A549 (cell line): ENCODE results near the gene ZNF532. TPM values are rescaled to one million over a fixed set of nuclear protein-coding genes. Genes with fewer than 3 reads are reported as not detected.

Source experiments
- ATAC-seq, 2 experiments: fragments of 200-7000 bp in 1 of 2; fragments of >200 bp in 1 of 2; cut with Nextera tagmentation in 1 of 2; cut with Tn5 transposase in 1 of 2; 3 replicates each; pipeline versions ENCODE4 v1.8.0 to v1.9.1; 2018 to 2020; ENCODE audit warnings: mild to moderate bottlenecking in 1 of 2, moderate library complexity in 1 of 2
- CTCF ChIA-PET: fragments of 300-600 bp; sonication (Branson Sonifier 250); formaldehyde crosslinking; extraction: SDS; loops from one replicate; lab custom pipeline; 2021; ENCODE audit warnings: antibody characterized with exemption, inconsistent platforms; lab: Yijun Ruan, JAX
- POLR2A ChIA-PET: fragments of 350-600 bp; formaldehyde crosslinking; extraction: SDS; loops from one replicate; lab custom pipeline; 2021; ENCODE audit warnings: antibody characterized with exemption, inconsistent platforms; lab: Yijun Ruan, JAX
- DNase-seq, 2 experiments: peaks; one replicate each; pipeline versions ENCODE4 v3.0.0 to v3.0.0-alpha.2; 2011 to 2016; ENCODE audit warnings: low read depth in 1 of 2, low spot score in 1 of 2
- FAIRE-seq: peaks from 2 replicates; lab custom pipeline; 2011; peaks lifted over from hg19 to GRCh38; lab: Jason Lieb, UNC
- H3K27ac ChIP-seq, 2 experiments: fragments of >200 bp; sonication (Bioruptor Twin); formaldehyde crosslinking; 3 replicates each; pipeline ENCODE4 v1.5.1; 2016 to 2017
- H3K4me1 ChIP-seq: fragments of >200 bp; sonication (Bioruptor Twin); formaldehyde crosslinking; 3 replicates; pipeline ENCODE4 v1.6.1; 2016
- H3K4me2 ChIP-seq: fragments of >200 bp; sonication (Bioruptor Twin); formaldehyde crosslinking; 3 replicates; pipeline ENCODE4 v1.6.1; 2016
- H3K4me3 ChIP-seq: fragments of >200 bp; sonication (Bioruptor Twin); formaldehyde crosslinking; 3 replicates; pipeline ENCODE4 v1.5.1; 2016
- H3K9me3 ChIP-seq: fragments of >200 bp; sonication (Bioruptor Twin); formaldehyde crosslinking; 3 replicates; pipeline ENCODE4 v1.6.1; 2016
- BCL3 ChIP-seq: fragments of >200 bp; sonication (Bioruptor Twin); formaldehyde crosslinking; IDR thresholded peaks from 3 replicates; pipeline ENCODE4 v1.6.1; 2016
- CBX2 ChIP-seq: fragments of 200-600 bp; sonication (generic); IDR thresholded peaks from 2 replicates; pipeline ENCODE4 v1.6.1; 2016; ENCODE audit warnings: low read depth, mild to moderate bottlenecking, borderline replicate concordance
- CEBPB ChIP-seq, 2 experiments: fragments of >200 bp in 1 of 2; sonication (Bioruptor Twin) in 1 of 2; formaldehyde crosslinking in 1 of 2; IDR thresholded peaks; 2 replicates each; pipeline ENCODE4 v1.6.1; 2012 to 2016
- CHD4 ChIP-seq: fragments of 200-600 bp; sonication (generic); IDR thresholded peaks from 2 replicates; pipeline ENCODE4 v1.6.1; 2016; ENCODE audit warnings: antibody characterized with exemption, mild to moderate bottlenecking, borderline replicate concordance
- CTCF ChIP-seq: fragments of >200 bp; sonication (Bioruptor Twin); formaldehyde crosslinking; IDR thresholded peaks from 3 replicates; pipeline ENCODE4 v1.5.1; 2016
- EHF ChIP-seq: fragments of 250-450 bp; sonication (Bioruptor Pico); IDR thresholded peaks from 2 replicates; pipeline ENCODE4 v1.5.0; 2020; ENCODE audit warnings: mild to moderate bottlenecking
- ELK1 ChIP-seq: fragments of 150-350 bp; IDR thresholded peaks from 2 replicates; pipeline ENCODE4 v1.6.1; 2014; ENCODE audit warnings: low read depth, mild to moderate bottlenecking, low read length
- ESRRA ChIP-seq: fragments of 150-350 bp; IDR thresholded peaks from 2 replicates; pipeline ENCODE4 v1.6.1; 2014; ENCODE audit warnings: mild to moderate bottlenecking, low read length, borderline replicate concordance
- FOSB ChIP-seq: fragments of 250-450 bp; sonication (Bioruptor Pico); IDR thresholded peaks from 2 replicates; pipeline ENCODE4 v1.5.0; 2020; ENCODE audit warnings: mild to moderate bottlenecking, moderate library complexity
- FOXS1 ChIP-seq: fragments of 250-450 bp; sonication (Bioruptor Pico); IDR thresholded peaks from 2 replicates; pipeline ENCODE4 v1.5.0; 2020; ENCODE audit warnings: mild to moderate bottlenecking, moderate library complexity
- GATA3 ChIP-seq: IDR thresholded peaks from 2 replicates; pipeline ENCODE4 v1.6.1; 2012; ENCODE audit warnings: borderline replicate concordance
- HES2 ChIP-seq: fragments of >200 bp; sonication (Bioruptor Twin); formaldehyde crosslinking; IDR thresholded peaks from 2 replicates; pipeline ENCODE4 v1.6.1; 2016
- HOXB13 ChIP-seq: fragments of 250-450 bp; sonication (Bioruptor Pico); IDR thresholded peaks from 2 replicates; pipeline ENCODE4 v1.5.0; 2020; ENCODE audit warnings: low read depth, mild to moderate bottlenecking, moderate library complexity
- JUN ChIP-seq, 2 experiments: fragments of >200 bp; sonication (Bioruptor Twin); formaldehyde crosslinking; IDR thresholded peaks; 2 replicates in 1 of 2; 3 replicates in 1 of 2; pipeline ENCODE4 v1.6.1; 2016 to 2017
- KDM1A ChIP-seq: fragments of 200-600 bp; sonication (generic); IDR thresholded peaks from 2 replicates; pipeline ENCODE4 v1.6.1; 2016; ENCODE audit warnings: low read depth, mild to moderate bottlenecking
- KDM5A ChIP-seq: fragments of 200-600 bp; sonication (generic); IDR thresholded peaks from 2 replicates; pipeline ENCODE4 v1.6.1; 2016; ENCODE audit warnings: antibody characterized with exemption, mild to moderate bottlenecking
- NFE2L2 ChIP-seq: fragments of 150-350 bp; conservative IDR thresholded peaks from 2 replicates; pipeline ENCODE4 v1.6.1; 2014; ENCODE audit warnings: low read length
- PBX3 ChIP-seq: IDR thresholded peaks from 2 replicates; pipeline ENCODE4 v1.6.1; 2012
- PHF8 ChIP-seq: fragments of 200-600 bp; sonication (generic); IDR thresholded peaks from 2 replicates; pipeline ENCODE4 v1.6.1; 2016; ENCODE audit warnings: low read depth, mild to moderate bottlenecking, antibody characterized with exemption, moderate library complexity, borderline replicate concordance
- POLR2A ChIP-seq: IDR thresholded peaks from 2 replicates; pipeline ENCODE4 v1.6.1; 2012; ENCODE audit warnings: mild to moderate bottlenecking, low read length
- POLR2AphosphoS2 ChIP-seq: conservative IDR thresholded peaks from 2 replicates; pipeline ENCODE4 v1.6.1; 2012; ENCODE audit warnings: low read length, improper control_type of control experiment, inconsistent platforms
- RAD21 ChIP-seq, 2 experiments: fragments of >200 bp in 1 of 2; sonication (Bioruptor Twin) in 1 of 2; formaldehyde crosslinking in 1 of 2; IDR thresholded peaks in 1 of 2; conservative IDR thresholded peaks in 1 of 2; 2 replicates in 1 of 2; 3 replicates in 1 of 2; pipeline ENCODE4 v1.6.1; 2012 to 2018; ENCODE audit warnings: inconsistent platforms in 1 of 2
- RFX5 ChIP-seq: fragments of 450-650 bp; IDR thresholded peaks from 2 replicates; pipeline ENCODE4 v1.7.1; 2014; ENCODE audit warnings: antibody characterized with exemption, mild to moderate bottlenecking, moderate library complexity
- SMC3 ChIP-seq: fragments of >200 bp; sonication (Bioruptor Twin); formaldehyde crosslinking; IDR thresholded peaks from 3 replicates; pipeline ENCODE4 v1.6.1; 2018; ENCODE audit warnings: inconsistent platforms
- TP53 ChIP-seq: fragments of 250-450 bp; sonication (Bioruptor Pico); IDR thresholded peaks from 2 replicates; pipeline ENCODE4 v1.5.0; 2021; ENCODE audit warnings: mild to moderate bottlenecking, moderate library complexity
- USF2 ChIP-seq: fragments of 450-650 bp; IDR thresholded peaks from 2 replicates; pipeline ENCODE4 v1.6.1; 2014; ENCODE audit warnings: antibody characterized with exemption
- ZNF302 ChIP-seq: fragments of 250-450 bp; sonication (Bioruptor Pico); IDR thresholded peaks from 2 replicates; pipeline ENCODE4 v1.9.0; 2021; ENCODE audit warnings: inconsistent platforms, mild to moderate bottlenecking, moderate library complexity
- WGBS: methylation state at CpG from one replicate; pipeline ENCODE4 v1.1.6; 2017; ENCODE audit errors: missing lambda C conversion rate; 5-methylcytosine and 5-hydroxymethylcytosine counted together
- polyA plus RNA-seq, 4 experiments: library from polyadenylated mRNA; depleted of rRNA in 3 of 4; stranded (reverse); fragments of >200 nt; fragmentation: RNase III in 1 of 4; extraction: RNeasy Plus Mini Kit Qiagen cat#74134 plus additional on column Dnase treatment in 1 of 4; gene quantifications; 2 replicates in 3 of 4; 3 replicates in 1 of 4; pipeline ENCODE4 v1.2.3, GENCODE V29; 2011 to 2017

Gene ZNF532
- polyA plus RNA-seq, 2 of the 4 experiments (the other 2 are of a cell fraction), result 26.8 to 64.6 TPM

GRCh38 chr18:58975781-58976180 is 111.1 kb downstream of the ZNF532 start:
- ChIA-PET CTCF (interaction anchor here (1.2 kb wide), 1 partner anchor 95 kb away, joined by 5 read pairs; no protein-coding TSS in a partner anchor), POLR2A (no interaction called here)
- H3K27ac ChIP-seq, result peak overlapping the region; percentile 11 to 24; a peak in 1 of 6 replicates
- DNase-seq (no peak), ATAC-seq (no peak), FAIRE-seq (no peak)
- TF ChIP-seq SMC3 (no peak), PHF8 (no peak), NFE2L2 (no peak), CTCF (no peak), RFX5 (no peak), USF2 (no peak), BCL3 (no peak), GATA3 (no peak), FOXS1 (CRISPR knock-in tag) (no peak), HES2 (no peak), KDM1A (no peak), FOSB (CRISPR knock-in tag) (no peak), PBX3 (no peak), CEBPB (IDR thresholded peaks at IDR 0.05) (no peak), HOXB13 (CRISPR knock-in tag) (no peak), POLR2A (no peak), TP53 (CRISPR knock-in tag) (no peak), EHF (no peak), ZNF302 (CRISPR knock-in tag) (no peak)
- H3K9me3 ChIP-seq, result no peaks in the 10 kb centered on the region
- H3K4me3 ChIP-seq, result no peak overlapping the region
- H3K4me1 ChIP-seq, result peaks cover 17% of the 10 kb centered on the region
- WGBS, result 55% methylated on average over 4 of the region's 4 CpGs
- 0 out of 3 replicates have a peak overlapping the region, but pooled peaks have one; percentile 16 for H3K4me2 ChIP-seq

GRCh38 chr18:58977223-58977622 is 112.5 kb downstream of the ZNF532 start:
- no peak for FAIRE-seq
- Histone ChIP-seq H3K9me3 (no peaks in the 10 kb centered on the region), H3K4me1 (peaks cover 20% of the 10 kb centered on the region), H3K4me3 (no peak overlapping the region), H3K27ac (0 out of 6 replicates have a peak overlapping the region, but pooled peaks of 1 of the 2 experiments have one; percentile 39), H3K4me2 (no peak overlapping the region)
- WGBS, result 85% methylated on average over 10 of the region's 10 CpGs
- ChIA-PET CTCF (no interaction called here), POLR2A (no interaction called here)
- ATAC-seq, result no peak
- no peak for TF ChIP-seq RAD21 (conservative IDR thresholded peaks at IDR 0.05 in 1 of 2, IDR thresholded peaks at IDR 0.05 in 1 of 2)
- TF ChIP-seq CHD4, result no peak
- no peak for TF ChIP-seq RFX5
- no peak for TF ChIP-seq ELK1
- TF ChIP-seq KDM5A, result no peak
- TF ChIP-seq JUN (IDR thresholded peaks at IDR 0.05), result no peak
- TF ChIP-seq CBX2, result no peak
- no peak for TF ChIP-seq POLR2AphosphoS2
- no peak for TF ChIP-seq ESRRA
- no peak for DNase-seq
